ENCODE measurements around the gene SF3B3. TPM values are rescaled to one million over a fixed set of nuclear protein-coding genes. Genes with fewer than 3 reads are reported as not detected.

Gene SF3B3
- total RNA-seq, 1 experiment from 2014 or later: 403 TPM

DNA sequence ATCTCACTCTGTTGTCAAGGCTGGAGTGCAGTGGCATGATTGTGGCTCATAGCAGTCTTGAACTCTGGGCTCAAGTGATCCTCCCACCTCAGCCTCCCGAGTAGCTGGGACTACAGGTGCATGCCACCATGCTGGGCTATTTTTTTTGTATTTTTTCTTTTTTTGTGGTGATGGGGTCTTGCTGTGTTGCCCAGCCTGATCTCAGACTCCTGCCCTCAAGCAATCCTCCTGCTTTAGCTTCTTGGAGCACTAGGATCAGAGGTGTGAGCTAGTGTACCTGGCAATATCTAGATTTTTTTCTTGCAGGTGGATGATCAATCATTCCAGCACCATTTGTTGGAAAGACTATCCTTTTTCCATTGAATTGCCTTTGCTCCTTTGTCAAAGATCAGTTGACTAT, 69.9 kb downstream of the SF3B3 start:
- no peaks in the 10 kb centered on the region for H3K36me3 ChIP-seq (ENCODE audit: control insufficient read depth in 1 of 2, insufficient read depth in 2 of 2, low read length in 2 of 2)
- no peaks in the 10 kb centered on the region for H4K20me1 ChIP-seq (ENCODE audit: insufficient read depth)
- ChIA-PET CTCF (no interaction called here), RAD21 (ENCODE audit: low non-redundant PET in 1 of 2, low total read pairs in 2 of 2, uncharacterized antibody in 2 of 2, unreplicated experiment in 2 of 2) (no interaction called here), POLR2A (no interaction called here)
- ATAC-seq (no peak), DNase-seq (ENCODE audit: low read depth, low spot score) (no peak)
- no peak overlapping the region for H3K4me3 ChIP-seq (replicated peaks in 1 of 2; ENCODE audit: low read depth in 1 of 2, low read length in 2 of 2)
- no peak overlapping the region for H2AFZ ChIP-seq (ENCODE audit: low read depth, low read length, poor library complexity, severe bottlenecking)
- no peaks in the 10 kb centered on the region for H3K9me2 ChIP-seq (ENCODE audit: insufficient read depth)
- no peaks in the 10 kb centered on the region for H3K9me3 ChIP-seq (ENCODE audit: control insufficient read depth in 1 of 2, insufficient read depth in 1 of 2, low read depth in 1 of 2, low read length in 2 of 2)
- H3K27ac ChIP-seq (ENCODE audit: low read depth, low read length): no peak overlapping the region
- TF ChIP-seq FOSL1 (IDR thresholded peaks at IDR 0.05; ENCODE audit: low read depth) (no peak), POLR2A (IDR thresholded peaks at IDR 0.05; ENCODE audit: borderline replicate concordance, extremely low read depth, insufficient read depth, insufficient read length) (no peak), POLR2AphosphoS5 (IDR thresholded peaks at IDR 0.05; ENCODE audit: low read depth, low read length) (no peak), SP1 (IDR thresholded peaks at IDR 0.05; ENCODE audit: low read depth) (no peak), JUND (IDR thresholded peaks at IDR 0.05) (no peak)
- TF ChIP-seq, protein P1, sequence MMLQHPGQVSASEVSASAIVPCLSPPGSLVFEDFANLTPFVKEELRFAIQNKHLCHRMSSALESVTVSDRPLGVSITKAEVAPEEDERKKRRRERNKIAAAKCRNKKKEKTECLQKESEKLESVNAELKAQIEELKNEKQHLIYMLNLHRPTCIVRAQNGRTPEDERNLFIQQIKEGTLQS (IDR thresholded peaks at IDR 0.05): no peak
- TF ChIP-seq, protein P2, sequence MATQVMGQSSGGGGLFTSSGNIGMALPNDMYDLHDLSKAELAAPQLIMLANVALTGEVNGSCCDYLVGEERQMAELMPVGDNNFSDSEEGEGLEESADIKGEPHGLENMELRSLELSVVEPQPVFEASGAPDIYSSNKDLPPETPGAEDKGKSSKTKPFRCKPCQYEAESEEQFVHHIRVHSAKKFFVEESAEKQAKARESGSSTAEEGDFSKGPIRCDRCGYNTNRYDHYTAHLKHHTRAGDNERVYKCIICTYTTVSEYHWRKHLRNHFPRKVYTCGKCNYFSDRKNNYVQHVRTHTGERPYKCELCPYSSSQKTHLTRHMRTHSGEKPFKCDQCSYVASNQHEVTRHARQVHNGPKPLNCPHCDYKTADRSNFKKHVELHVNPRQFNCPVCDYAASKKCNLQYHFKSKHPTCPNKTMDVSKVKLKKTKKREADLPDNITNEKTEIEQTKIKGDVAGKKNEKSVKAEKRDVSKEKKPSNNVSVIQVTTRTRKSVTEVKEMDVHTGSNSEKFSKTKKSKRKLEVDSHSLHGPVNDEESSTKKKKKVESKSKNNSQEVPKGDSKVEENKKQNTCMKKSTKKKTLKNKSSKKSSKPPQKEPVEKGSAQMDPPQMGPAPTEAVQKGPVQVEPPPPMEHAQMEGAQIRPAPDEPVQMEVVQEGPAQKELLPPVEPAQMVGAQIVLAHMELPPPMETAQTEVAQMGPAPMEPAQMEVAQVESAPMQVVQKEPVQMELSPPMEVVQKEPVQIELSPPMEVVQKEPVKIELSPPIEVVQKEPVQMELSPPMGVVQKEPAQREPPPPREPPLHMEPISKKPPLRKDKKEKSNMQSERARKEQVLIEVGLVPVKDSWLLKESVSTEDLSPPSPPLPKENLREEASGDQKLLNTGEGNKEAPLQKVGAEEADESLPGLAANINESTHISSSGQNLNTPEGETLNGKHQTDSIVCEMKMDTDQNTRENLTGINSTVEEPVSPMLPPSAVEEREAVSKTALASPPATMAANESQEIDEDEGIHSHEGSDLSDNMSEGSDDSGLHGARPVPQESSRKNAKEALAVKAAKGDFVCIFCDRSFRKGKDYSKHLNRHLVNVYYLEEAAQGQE (IDR thresholded peaks at IDR 0.05; ENCODE audit: low read depth): no peak
- no peaks in the 10 kb centered on the region for H3K27me3 ChIP-seq (ENCODE audit: insufficient read depth, low read length)
- intact Hi-C loops (cut with micrococcal nuclease): no loop called here
- H3K4me2 ChIP-seq (ENCODE audit: low read length): no peak overlapping the region
- no peaks in the 10 kb centered on the region for H3K4me1 ChIP-seq (ENCODE audit: control insufficient read depth in 1 of 2, insufficient read depth in 2 of 2, low read length in 2 of 2)
- no peak overlapping the region for H3K9ac ChIP-seq (ENCODE audit: low read length)
- BruUV-seq (replicated peaks): no TSS peak
- no peaks in the 10 kb centered on the region for H3K79me2 ChIP-seq (ENCODE audit: insufficient read depth, low read length)

DNA sequence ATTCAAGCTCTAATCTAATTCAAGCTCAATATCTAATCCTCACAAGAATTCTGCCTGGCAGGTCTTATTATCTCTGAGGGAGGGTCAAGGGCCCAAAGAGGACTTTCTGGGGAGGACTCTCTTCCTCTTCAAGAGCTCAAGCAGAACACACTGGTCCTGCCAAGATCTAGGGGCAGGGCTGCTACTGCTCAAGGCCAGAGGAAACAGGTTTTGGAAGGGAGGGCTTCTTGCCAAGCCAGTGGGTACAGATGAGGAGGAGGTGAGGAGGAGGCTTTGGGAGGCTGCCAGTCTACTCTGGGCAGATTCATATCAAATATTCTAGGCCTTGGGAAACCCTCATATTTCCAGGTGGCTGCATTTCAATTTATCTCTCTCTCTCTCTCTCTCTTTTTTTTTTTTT, 71.0 kb downstream of the SF3B3 start:
- ATAC-seq (no peak), DNase-seq (ENCODE audit: low read depth, low spot score) (no peak)
- Histone ChIP-seq H3K9me3 (ENCODE audit: control insufficient read depth in 1 of 2, insufficient read depth in 1 of 2, low read depth in 1 of 2, low read length in 2 of 2) (no peaks in the 10 kb centered on the region), H3K9ac (ENCODE audit: low read length) (no peak overlapping the region), H2AFZ (ENCODE audit: low read depth, low read length, poor library complexity, severe bottlenecking) (no peak overlapping the region), H3K9me2 (ENCODE audit: insufficient read depth) (no peaks in the 10 kb centered on the region), H3K4me2 (ENCODE audit: low read length) (no peak overlapping the region), H3K4me3 (replicated peaks in 1 of 2; ENCODE audit: low read depth in 1 of 2, low read length in 2 of 2) (no peak overlapping the region), H3K27ac (ENCODE audit: low read depth, low read length) (no peak overlapping the region), H3K36me3 (ENCODE audit: control insufficient read depth in 1 of 2, insufficient read depth in 2 of 2, low read length in 2 of 2) (no peaks in the 10 kb centered on the region), H3K27me3 (ENCODE audit: insufficient read depth, low read length) (no peaks in the 10 kb centered on the region), H3K79me2 (ENCODE audit: insufficient read depth, low read length) (no peaks in the 10 kb centered on the region), H4K20me1 (ENCODE audit: insufficient read depth) (no peaks in the 10 kb centered on the region), H3K4me1 (ENCODE audit: control insufficient read depth in 1 of 2, insufficient read depth in 2 of 2, low read length in 2 of 2) (no peaks in the 10 kb centered on the region)
- RAD21 ChIA-PET (ENCODE audit: low non-redundant PET in 1 of 2, low total read pairs in 2 of 2, uncharacterized antibody in 2 of 2, unreplicated experiment in 2 of 2): no interaction called here
- CTCF ChIA-PET: no interaction called here
- no TSS peak for BruUV-seq (replicated peaks)
- intact Hi-C loops (cut with micrococcal nuclease): no loop called here
- POLR2A ChIA-PET: no interaction called here
- TF ChIP-seq, protein P2 (IDR thresholded peaks at IDR 0.05; ENCODE audit: low read depth): no peak
- TF ChIP-seq SRF (IDR thresholded peaks at IDR 0.05; ENCODE audit: low read depth): no peak
- TF ChIP-seq FOSL1 (IDR thresholded peaks at IDR 0.05; ENCODE audit: low read depth): no peak
- no peak for TF ChIP-seq CBX3 (IDR thresholded peaks at IDR 0.05; ENCODE audit: low read depth)
- TF ChIP-seq POLR2A (IDR thresholded peaks at IDR 0.05; ENCODE audit: borderline replicate concordance, extremely low read depth, insufficient read depth, insufficient read length): no peak
- TF ChIP-seq YY1 (IDR thresholded peaks at IDR 0.05; ENCODE audit: extremely low read depth, insufficient replicate concordance, low read depth, low read length): no peak
- no peak for TF ChIP-seq CEBPB (IDR thresholded peaks at IDR 0.05; ENCODE audit: low read depth)
- TF ChIP-seq ELF1 (IDR thresholded peaks at IDR 0.05; ENCODE audit: borderline replicate concordance, low read depth): no peak
- no peak for TF ChIP-seq EZH2phosphoT487 (IDR thresholded peaks at IDR 0.05; ENCODE audit: borderline replicate concordance)
- no peak for TF ChIP-seq RAD21 (IDR thresholded peaks at IDR 0.05; ENCODE audit: low read depth)
- no peak for TF ChIP-seq JUND (IDR thresholded peaks at IDR 0.05)
